Brain pericyte (primary cell): ENCODE data around the gene COL8A2.

Source experiments
- DNase-seq: peaks from one replicate; pipeline ENCODE4 v3.0.0-alpha.2; 2012; ENCODE audit warnings: low read depth, low spot score

The COL8A2 gene

GRCh38 chr1:36067871-36068270 lies 57.2 kb downstream of the COL8A2 start:
- DNase-seq, result no peak

DNA sequence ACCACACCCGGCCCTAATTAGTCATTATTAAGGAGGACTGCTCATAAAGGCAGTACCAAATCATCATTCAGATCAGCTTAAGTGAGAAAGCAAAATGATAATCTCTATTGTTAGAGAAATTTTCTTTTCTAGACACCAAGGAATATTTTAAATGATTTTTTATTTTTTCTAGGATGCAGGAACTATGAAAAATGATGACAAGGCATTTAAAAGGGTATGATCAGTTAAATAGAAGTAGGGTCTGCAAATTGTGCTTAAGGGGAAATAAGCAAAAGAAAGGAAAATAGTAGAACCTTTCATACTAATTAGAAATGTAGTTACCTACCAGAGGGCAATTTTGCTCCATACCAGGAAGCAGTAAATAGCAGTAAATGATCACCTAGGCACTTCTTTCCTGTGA lies 62.7 kb downstream of the COL8A2 start:
- no peak for DNase-seq

DNA sequence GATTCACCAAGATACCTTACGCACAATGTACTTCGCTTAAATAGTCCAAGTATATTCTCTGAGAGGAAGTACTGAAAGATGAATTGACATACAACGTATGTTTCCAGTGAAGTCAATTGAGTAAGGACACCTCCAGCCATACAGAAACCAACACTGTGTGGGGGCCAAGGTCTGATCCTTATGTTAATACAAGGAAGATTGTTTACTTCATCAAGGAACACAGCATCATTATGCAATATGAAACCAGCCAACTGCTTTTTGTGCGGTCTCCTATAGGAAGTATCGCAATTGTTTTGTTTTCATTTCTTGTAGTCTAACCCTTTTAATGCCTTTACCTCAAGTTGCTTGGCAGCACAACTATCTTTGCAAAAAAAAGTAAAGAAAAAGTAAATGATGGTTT lies 69.3 kb downstream of the COL8A2 start:
- no peak for DNase-seq

DNA sequence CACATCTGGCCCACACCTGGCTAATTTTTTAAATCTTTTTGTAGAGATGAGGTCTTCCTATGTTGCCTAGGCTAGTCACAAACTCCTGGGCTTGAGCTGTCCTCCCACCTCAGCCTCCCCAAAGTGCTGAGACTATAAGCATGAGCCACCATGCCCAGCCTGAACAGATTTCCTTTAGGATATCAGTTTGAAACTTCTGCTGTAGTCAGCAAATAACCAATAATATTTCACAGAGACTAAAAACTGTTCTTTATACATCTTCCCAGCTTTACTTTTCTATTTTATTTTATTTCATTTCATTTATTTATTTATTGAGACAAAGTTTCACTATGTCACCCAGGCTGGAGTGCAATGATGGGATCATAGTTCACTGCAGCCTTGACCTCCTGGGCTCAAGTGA lies 71.0 kb downstream of the COL8A2 start:
- no peak for DNase-seq

- DNase-seq, result no peak
Measured at GRCh38 chr1:36051821-36052220, 73.2 kb downstream of the COL8A2 start.
